GM21526 (cell line): Measurements from ENCODE around the gene NTM.
"Not testable (repeated sequence)": the region's sequence is repeated elsewhere in the genome, so short reads cannot be mapped to it uniquely, and the experiment has no call there.

Experiments used
- ATAC-seq: cut with Tn5 transposase; IDR thresholded peaks from one replicate; pipeline ENCODE4 v1.9.1; 2021; ENCODE audit warnings: moderate library complexity; ENCODE audit not compliant: unreplicated experiment, low FRiP score

The NTM gene

GRCh38 chr11:132070907-132071306, 700.5 kb downstream of the NTM start:
- ATAC-seq = not testable (repeated sequence)

GRCh38 chr11:132072044-132072857, 701.8 kb downstream of the NTM start:
- no peak for ATAC-seq

GRCh38 chr11:132072858-132073211, 702.4 kb downstream of the NTM start:
- ATAC-seq = no peak

- ATAC-seq = no peak
These were observed 703.4 kb downstream of the NTM start for GRCh38 chr11:132073787-132074186.

- ATAC-seq = no peak
These were observed 705.0 kb downstream of the NTM start for GRCh38 chr11:132075447-132075846.

- no peak for ATAC-seq
These were observed 707.0 kb downstream of the NTM start for GRCh38 chr11:132077416-132077815.

GRCh38 chr11:132078264-132079076, 708.1 kb downstream of the NTM start:
- no peak for ATAC-seq

GRCh38 chr11:132080127-132080526, 709.7 kb downstream of the NTM start:
- ATAC-seq = no peak

- ATAC-seq = no peak
These were observed 712.2 kb downstream of the NTM start for GRCh38 chr11:132082566-132082965.

GRCh38 chr11:132084433-132084832, 714.0 kb downstream of the NTM start:
- no peak for ATAC-seq

GRCh38 chr11:132087148-132087547, 716.7 kb downstream of the NTM start:
- no peak for ATAC-seq

GRCh38 chr11:132088551-132088950, 718.1 kb downstream of the NTM start:
- no peak for ATAC-seq

- ATAC-seq = no peak
These were observed 723.3 kb downstream of the NTM start for GRCh38 chr11:132093536-132094259.

GRCh38 chr11:132094598-132094997, 724.2 kb downstream of the NTM start:
- no peak for ATAC-seq

- no peak for ATAC-seq
These were observed 725.1 kb downstream of the NTM start for GRCh38 chr11:132095230-132096131.

GRCh38 chr11:132096132-132096825, 725.9 kb downstream of the NTM start:
- no peak for ATAC-seq

GRCh38 chr11:132099692-132100091, 729.3 kb downstream of the NTM start:
- no peak for ATAC-seq

GRCh38 chr11:132100583-132100982, 730.2 kb downstream of the NTM start:
- no peak for ATAC-seq

GRCh38 chr11:132101881-132102280, 731.5 kb downstream of the NTM start:
- no peak for ATAC-seq

GRCh38 chr11:132103021-132103420, 732.6 kb downstream of the NTM start:
- no peak for ATAC-seq
